Measurements from ENCODE around the gene CPA5. TPM values are rescaled to one million over a fixed set of nuclear protein-coding genes. Genes with fewer than 3 reads are reported as not detected.

The CPA5 gene
- total and polyA plus RNA-seq, 8 donors = 0.09 to 0.35 (median 0.20) TPM; not detected in 4

DNA sequence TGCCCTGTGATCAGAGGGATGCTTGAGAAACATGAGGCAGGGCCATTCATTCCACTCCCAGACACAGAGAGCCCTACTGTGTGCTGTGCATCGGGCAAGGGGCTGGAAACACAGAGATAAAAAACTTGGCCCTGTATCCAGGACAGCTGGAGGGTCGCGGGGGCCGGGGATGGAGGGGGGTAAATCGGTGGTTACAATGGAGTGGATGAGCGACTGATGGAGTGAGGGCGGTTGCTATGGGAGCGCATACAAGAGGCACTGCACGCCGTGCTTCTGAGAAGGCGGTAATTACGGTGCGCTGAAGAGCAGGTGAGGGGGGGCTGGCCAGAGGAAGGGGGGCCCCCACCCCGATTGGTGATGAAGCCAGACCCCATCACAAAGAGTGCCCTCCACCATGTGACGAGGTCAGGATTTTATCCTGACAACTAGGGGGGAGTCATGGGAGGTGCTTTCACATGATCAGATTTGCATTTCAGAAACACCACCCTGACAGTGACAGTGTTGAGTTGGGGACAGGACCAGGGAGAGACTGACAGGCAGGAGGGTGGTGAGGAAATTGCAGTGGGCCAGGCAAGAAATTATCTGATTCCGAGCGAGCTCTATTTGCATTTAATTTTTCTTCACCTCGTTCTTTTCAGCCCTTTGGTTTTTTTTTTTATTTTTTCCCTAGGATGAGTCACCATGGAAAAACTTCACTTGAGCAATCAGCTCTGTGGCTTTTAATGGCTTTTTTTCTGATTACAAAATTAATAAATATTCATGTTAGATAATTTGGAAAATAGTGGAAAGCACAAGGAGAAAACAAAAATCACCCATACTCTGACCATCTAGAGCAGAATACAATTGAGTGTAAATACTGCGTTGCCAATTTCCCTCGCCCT is 7.8 kb downstream of the CPA5 start:
- Histone ChIP-seq H3K9me3 (no peaks in the 10 kb centered on the region), H3K27me3 (no peaks in the 10 kb centered on the region), H3K4me3 (no peak overlapping the region), H3K4me1 (peaks cover 0 to 12% (median 0%) of the 10 kb centered on the region in 3 donors), H3K27ac (peak overlapping the region in 1 of 4 donors; percentile 50), H3K36me3 (no peaks in the 10 kb centered on the region)
- ATAC-seq (peak in 3 of 4 donors; percentile 8 to 62 (median 58)), FAIRE-seq (no peak), DNase-seq (no peak)
- TF ChIP-seq CTCF (IDR thresholded peaks at IDR 0.05) = no peak
- intact Hi-C loops (cut with DNase I) = no loop called here
- 73 to 75% methylated on average over 20 of the region's 20 CpGs for WGBS, 2 donors

- ATAC-seq (no peak), DNase-seq (no peak), FAIRE-seq (no peak)
- Histone ChIP-seq H3K4me3 (no peak overlapping the region), H3K4me1 (peaks cover 0 to 12% (median 0%) of the 10 kb centered on the region in 3 donors), H3K36me3 (no peaks in the 10 kb centered on the region), H3K27me3 (no peaks in the 10 kb centered on the region), H3K27ac (peak overlapping the region in 1 of 4 donors; percentile 50), H3K9me3 (no peaks in the 10 kb centered on the region)
- intact Hi-C loops (cut with DNase I) = no loop called here
- TF ChIP-seq CTCF (IDR thresholded peaks at IDR 0.05) = no peak
- WGBS, 2 donors = 92 to 93% methylated on average over 7 of the region's 7 CpGs
Measured at GRCh38 chr7:130353196-130353595, 8.6 kb downstream of the CPA5 start.

GRCh38 chr7:130356121-130356875 is 11.7 kb downstream of the CPA5 start:
- intact Hi-C loops (cut with DNase I) = no loop called here
- FAIRE-seq = no peak

GRCh38 chr7:130356876-130357611 is 12.4 kb downstream of the CPA5 start:
- intact Hi-C loops (cut with DNase I) = no loop called here
- FAIRE-seq (no peak), ATAC-seq (peak; percentile 61 to 73 (median 66)), DNase-seq (peak in 1 of 6 donors; percentile 64)
- Histone ChIP-seq H3K27me3 (no peaks in the 10 kb centered on the region), H3K4me3 (no peak overlapping the region), H3K4me1 (peaks cover 0 to 12% (median 0%) of the 10 kb centered on the region in 3 donors), H3K9me3 (no peaks in the 10 kb centered on the region), H3K36me3 (no peaks in the 10 kb centered on the region), H3K27ac (peak overlapping the region; percentile 19 to 62 (median 60))
- no peak for TF ChIP-seq CTCF (IDR thresholded peaks at IDR 0.05)
- 81 to 85% methylated on average over 16 of the region's 16 CpGs for WGBS, 2 donors

More at GRCh38 chr7:130356121-130356875, 11.7 kb downstream of the CPA5 start:
- WGBS, 2 donors = 63 to 74% methylated on average over 9 of the region's 9 CpGs
- Histone ChIP-seq H3K4me3 (no peak overlapping the region), H3K36me3 (no peaks in the 10 kb centered on the region), H3K4me1 (peaks cover 0 to 12% (median 0%) of the 10 kb centered on the region in 3 donors), H3K27ac (peak overlapping the region; percentile 19 to 62 (median 60)), H3K27me3 (no peaks in the 10 kb centered on the region), H3K9me3 (no peaks in the 10 kb centered on the region)
- ATAC-seq (peak; percentile 44 to 74 (median 72)), DNase-seq (peak in 1 of 6 donors; percentile 49)
- TF ChIP-seq CTCF (IDR thresholded peaks at IDR 0.05) = no peak

All from pancreas (tissue), 10 donors.